CD4-positive, alpha-beta T cell treated with Interleukin-6 for 4 hours (primary cell): ENCODE measurements around the gene TNPO3.
"Not testable (repeated sequence)": the region's sequence is repeated elsewhere in the genome, so short reads cannot be mapped to it uniquely, and the experiment has no call there.

Experiments used
- DNase-seq: peaks from one replicate; pipeline ENCODE4 v3.0.0-alpha.2; 2020; ENCODE audit warnings: mixed read lengths

TNPO3 gene

DNA sequence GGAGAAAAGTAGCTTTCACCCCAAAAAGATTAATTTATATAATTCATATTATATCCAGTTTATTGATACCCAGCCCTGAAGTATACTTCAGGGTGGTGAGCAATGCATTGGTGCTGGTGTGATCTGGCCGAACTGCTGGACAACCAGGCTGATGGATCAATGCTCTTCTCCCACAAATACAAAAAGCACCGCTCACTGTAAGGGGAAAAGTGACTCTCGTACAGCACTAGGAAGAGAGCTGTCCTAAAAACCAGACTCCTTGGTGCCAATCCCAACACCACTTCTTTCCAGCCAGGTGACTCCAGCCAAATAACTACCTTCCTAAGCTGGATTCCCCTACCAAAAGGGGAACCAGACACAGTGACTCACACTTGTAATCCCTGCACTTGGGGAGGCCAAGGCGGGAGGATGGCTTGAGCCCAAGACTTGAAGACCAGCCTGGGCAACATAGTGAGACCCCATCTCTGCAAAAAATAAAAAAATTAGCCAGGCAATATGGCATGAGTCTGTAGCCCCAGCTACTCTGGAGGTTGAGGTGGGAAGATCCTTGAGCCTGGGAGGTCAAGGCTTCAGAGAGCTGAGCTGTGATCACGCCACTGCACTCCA lies 13.1 kb upstream of the TNPO3 start:
- no peak for DNase-seq

DNA sequence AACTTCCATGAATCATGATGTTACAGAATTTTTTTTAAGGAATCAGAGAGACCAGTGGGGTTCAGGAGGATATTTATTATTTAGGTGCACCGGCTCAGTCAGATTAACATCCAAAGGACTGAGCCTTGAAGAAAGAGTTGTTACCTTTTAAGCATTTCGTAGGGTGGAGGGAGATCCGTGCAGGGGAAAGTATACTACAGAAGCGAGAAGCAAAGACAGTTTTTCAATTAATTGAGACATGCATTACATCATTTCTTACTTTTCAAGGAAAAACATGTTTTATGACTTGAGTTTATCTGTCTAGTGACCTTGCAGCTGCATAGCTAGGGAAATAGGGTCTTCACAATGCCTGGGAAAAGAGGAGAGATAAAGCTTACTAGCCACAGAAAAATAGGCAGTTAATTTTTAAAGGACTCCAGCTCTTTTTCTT lies 12.2 kb upstream of the TNPO3 start:
- DNase-seq = not testable (repeated sequence)

DNA sequence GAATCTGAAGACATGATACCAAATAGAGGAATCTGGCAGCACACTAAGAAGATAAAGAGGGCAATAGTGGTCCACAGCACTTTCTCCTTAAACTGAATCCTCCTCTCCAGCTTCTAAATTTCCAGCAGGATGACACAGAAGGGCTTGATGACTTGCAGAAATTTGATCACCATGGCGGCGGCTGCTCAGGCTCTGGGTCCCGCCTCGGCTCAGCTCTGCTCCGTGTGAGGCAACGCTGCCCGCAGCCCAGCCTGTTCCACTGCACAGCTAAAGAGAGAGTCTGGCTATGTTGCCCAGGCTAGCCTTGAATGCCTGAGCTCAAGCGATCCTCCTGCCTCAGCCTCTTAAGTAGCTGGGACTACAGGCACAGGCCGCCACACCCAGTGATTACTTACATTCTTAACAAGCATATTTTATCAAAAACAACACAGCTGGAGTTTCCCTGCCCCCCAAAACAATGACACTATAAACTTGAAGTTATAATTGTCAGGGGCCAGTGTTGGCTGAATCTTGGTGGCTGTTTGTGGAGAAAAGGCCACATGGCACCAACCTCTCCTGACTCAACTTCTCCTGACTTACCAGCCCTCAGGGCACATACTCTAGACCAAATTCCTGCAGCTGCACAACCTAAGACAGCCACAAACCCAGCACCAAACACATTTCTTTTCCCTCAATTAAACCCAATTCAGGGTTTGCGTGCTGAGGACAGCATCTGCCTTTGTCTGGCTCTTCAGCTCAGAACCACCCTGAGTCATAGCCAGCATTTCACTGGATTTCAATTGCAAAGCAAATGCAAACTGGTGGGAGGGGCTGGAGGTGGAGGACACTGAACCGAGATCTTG lies 11.6 kb upstream of the TNPO3 start:
- DNase-seq = no peak

DNA sequence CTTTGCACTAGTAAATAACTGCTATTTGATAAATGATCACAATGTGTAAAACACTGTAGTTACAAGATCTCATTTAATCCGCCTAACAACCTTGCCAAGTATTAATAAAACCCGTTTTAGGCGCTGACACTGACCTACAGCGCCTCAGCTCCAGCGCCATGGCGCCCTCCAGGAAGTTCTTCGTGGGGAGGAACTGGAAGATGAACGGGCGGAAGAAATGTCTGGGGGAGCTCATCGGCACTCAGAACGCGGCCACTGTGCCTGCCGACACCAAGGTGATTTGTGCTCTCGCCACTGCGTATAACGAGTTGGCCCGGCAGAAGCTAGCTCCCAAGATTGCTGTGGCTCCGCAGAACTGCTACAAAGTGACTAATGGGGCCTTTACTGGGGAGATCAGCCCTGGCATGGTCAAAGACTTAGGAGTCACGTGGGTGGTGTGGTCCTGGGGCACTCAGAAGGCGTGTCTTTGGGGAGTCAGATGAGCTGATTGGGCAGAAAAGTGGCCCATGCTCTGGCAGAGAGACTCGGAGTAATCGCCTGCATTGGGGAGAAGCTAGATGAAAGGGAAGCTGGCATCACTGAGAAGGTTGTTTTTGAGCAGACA lies 1.1 kb upstream of the TNPO3 start:
- DNase-seq = no peak

DNA sequence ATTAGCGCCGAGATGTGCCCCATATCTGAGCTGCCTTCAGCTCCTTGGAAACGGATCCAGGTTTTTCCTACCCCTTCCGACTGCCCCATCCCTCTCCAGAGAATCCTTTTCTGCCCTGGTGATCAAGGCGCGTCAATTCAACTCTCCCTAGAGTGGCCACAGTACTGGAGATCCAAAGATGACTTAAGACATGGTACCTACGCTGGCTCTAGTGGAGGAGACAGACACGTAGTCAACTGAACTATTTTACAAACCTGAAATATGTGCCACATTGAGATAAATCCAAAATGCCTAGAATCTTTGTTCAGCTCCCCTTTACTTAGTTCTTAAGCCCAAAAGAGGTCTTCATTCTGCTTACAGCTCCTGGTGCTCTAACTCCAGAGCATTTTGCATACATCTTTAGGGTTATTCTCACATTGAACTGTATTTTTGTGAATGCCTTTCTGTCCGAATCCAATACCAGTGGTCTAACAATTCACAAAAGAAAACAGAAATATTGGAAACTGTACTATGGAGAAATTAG lies 444 bp upstream of the TNPO3 start:
- no peak for DNase-seq

DNA sequence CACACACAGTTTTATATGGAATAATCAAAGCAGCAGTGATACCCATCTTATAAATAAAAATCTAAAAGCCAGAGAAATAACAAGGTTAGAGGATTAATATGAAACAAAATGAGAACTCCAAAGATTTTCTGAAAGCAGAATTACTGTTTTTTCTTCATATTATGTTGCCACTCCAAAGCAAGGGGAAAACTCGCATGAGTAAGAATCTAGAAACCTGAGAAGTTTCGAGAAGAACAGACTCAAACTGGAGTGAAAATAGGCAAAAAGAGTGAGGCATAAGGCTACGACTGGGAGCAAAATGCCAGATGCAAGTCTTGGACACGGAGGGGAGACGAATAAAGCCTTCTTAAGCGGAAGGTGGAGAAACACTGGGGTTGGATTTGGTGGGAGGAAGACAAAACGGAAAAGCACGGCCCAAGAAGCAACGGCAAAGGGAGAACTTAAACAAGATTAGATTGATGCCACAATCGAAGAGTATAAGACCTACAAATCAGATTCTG lies 923 bp downstream of the TNPO3 start:
- no peak for DNase-seq

DNA sequence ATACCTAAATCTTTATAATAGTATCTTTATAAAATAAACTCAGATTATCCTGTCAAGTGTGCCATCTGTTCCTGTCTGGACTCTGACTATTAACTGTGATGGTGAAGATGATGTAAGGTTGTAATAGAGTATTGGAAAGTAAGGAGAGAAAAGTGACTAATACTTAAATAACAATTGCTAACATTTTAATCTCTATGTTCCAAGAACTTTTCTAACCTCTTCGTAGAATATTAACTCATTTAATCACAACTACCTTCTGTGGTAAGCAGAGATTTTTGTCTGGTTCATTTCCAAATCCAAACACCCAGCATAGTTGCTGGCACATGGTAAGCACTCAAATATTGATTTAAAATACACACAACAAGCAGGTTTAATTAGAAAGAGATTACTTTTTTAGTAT lies 2.5 kb downstream of the TNPO3 start:
- no peak for DNase-seq

DNA sequence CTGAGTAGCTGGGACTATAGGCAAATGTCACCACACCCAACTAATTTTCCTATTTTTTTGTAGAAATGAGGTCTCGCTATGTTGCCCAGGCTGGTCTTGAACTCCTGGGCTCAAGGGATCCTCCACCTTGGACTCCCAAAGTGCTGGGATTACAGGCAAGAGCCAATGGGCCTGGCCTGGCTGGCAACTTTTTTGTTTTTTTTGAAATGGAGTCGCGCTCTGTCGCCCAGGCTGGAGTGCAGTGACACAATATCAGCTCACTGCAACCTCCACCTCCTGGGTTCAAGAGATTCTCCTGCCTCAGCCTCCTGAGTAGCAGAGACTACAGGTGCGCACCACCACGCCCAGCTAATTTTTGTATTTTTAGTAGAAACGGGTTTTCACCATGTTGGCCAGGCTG lies 3.5 kb downstream of the TNPO3 start:
- not testable (repeated sequence) for DNase-seq

DNA sequence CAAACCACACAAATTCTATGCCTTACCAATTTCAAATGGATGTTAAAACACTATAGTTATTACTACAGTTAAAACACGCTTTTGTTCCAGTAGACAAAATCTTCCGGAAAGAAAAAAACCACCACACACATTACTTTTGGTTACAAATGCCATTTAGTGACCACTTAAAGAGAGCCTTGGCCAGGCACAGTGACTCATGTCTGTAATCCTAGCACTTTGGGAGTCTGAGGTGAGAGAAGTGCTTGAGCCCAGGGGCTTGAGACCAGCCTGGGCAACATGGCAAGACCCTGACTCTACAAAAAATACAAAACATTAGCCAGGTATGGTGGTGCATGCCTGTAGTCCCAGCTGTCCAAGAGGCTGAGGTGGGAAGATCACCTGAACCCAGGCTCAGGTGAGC lies 7.2 kb downstream of the TNPO3 start:
- DNase-seq = no peak

DNA sequence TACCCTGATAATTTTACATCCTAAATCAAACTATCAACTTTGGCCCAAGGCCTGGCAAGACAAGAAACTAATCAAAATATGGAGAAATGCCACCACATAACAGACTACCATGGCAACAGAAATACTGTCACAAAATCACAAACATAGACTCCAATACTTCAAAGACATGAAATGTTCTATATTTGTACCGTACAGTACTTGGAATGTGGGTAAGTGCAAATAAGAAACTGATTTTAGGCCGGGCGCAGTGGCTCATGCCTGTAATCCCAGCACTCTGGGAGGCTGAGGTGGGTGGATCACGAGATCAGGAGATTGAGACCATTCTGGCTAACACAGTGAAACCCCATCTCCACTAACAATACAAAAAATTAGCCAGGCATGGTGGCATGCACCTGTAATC lies 9.2 kb downstream of the TNPO3 start:
- no peak for DNase-seq

DNA sequence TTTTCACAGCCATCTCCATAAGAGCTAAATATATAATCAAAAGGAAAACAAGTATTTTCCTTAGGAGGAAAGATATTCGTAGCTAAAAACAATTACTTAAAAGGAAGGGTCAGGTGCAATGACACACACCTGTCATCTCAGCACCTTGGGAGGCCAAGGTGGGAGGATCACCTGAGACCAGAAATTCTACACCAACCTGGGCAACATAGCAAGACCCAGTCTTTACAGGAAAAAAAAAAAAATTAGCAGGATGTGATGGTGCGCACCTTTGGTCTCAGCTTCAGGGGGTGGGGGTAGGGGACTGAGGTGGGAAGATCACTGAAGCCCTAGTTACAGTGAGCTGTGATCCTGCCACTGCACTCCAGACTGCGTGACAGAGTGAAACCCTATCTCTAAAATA lies 11.9 kb downstream of the TNPO3 start:
- no peak for DNase-seq

DNA sequence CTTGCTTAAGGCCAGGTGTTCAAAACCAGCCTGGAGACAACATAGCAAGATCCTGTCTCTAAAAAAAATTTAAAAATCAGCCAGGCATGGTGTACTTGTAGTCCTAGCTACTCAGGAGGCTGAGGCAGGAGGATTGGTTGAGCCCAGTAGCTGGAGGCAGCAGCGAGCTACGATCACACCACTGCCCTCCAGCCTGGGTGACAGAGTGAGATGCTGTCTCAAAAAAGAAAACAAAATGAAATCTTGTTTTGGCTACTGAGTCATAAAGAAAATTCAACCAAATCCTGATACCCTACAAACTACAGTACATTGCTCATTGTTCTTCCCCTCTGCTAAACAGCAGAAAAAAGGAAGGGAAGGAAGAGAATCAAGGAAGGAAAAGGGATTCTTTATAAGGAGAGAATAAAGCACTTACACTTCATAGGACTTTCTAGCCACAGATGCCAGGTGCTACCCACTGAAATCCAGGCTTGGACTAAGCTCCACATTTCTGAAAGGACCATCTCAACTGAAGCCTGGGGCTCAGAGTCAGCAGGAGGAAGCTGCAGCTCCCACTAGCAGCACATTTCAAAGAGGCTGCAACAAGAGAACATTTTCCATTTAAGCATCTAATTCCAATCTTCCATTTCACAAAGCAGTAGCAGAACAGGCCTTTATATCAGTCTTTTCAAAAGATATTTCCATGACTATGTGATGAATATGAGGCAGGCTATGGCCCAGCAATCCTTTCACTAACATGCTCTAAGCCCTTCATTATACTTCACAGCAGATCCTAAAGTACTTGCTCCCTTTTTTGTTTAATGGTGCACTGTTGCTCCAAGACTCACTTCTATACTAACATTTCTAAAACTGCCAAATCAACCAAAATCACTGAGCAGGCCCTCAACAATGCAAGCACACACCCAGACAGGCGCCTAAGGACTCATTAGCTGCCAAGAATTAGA lies 13.5 kb downstream of the TNPO3 start:
- DNase-seq = no peak

DNA sequence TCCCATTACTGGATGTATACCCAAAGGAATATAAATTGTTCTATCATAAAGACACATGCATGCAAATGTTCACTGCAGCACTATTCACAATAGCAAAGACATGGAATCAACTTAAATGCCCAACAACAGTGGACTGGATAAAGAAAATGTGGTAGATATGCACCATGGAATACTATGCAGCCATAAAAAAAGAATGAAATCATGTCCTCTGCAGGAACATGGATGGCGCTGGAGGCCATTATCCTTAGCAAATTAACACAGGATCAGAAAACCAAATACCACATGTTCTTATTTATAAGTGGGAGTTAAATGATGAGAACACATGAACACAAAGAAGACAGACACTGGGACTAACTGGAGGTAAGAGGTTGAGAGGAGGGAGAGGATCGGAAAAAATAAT lies 16.4 kb downstream of the TNPO3 start:
- not testable (repeated sequence) for DNase-seq

DNA sequence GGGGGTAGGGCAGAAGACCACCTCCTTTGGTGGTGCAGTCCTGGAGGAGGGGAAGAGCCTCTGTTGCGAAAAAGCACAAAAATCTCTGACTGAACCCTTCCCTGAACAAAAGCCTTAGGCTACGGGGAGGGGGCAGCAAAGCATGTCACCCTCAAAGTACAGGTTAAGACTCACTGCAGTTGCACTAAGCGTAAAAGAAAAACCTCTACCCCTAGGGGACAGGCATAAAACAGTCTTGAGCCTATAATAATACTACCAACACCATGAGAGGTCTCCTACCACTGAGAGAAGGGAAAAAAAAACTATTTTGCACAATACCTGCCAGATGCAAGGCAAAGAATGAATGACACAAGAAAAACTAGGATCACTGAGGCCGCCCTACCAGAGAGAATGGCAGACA lies 17.3 kb downstream of the TNPO3 start:
- DNase-seq = no peak

DNA sequence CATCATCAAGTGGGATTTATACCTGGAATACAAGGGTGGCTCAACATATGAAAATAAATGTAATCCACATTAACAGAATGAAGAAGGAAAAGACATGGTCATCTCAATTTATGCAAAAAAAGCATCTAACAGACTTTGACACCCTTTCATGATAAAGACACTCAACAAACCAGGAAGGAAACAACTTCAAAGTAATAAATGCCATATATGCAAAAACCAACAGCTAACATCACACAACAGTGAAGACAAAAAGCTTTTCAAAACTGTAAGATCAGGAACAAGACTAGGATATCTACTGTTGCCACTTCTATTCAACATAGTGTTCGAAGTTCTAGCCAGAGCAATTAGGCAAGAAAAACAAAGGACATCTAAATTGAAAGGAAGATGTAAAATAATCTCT lies 22.9 kb downstream of the TNPO3 start:
- no peak for DNase-seq

DNA sequence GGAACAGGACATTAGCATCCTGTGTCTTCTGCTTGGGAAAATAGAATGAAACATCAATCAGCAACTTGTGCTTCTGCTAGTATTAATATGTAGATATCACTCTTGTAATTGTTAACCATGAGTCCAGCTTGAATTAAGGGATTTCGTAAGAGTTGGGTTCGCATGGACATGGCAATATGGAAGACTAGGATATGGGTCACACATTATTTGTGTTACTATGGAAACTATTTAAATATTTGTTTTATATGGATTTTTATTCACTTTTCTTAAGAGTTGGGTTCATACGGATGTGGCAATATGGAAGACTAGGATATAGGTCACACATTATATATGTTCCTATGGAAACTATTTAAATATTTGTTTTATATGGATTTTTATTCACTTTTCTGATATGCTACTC lies 24.5 kb downstream of the TNPO3 start:
- DNase-seq = no peak

DNA sequence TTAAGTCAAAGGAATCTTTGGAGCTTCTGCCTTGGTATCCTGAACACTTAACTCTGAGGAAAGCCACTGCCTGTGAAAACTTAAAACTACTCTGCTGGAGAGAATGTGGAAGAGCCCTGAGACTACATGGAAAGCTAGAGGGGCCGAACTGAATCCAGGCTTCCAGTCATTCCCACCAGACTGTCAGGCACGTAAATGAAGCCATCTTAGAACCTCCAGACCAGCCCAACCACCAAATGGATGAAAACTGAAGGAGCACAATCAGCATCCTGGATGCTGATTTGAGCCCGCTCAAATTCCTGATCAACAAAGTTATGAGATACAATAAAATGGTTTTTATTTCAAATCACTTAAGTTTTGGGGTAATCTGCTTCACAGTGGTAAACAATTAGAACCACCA lies 30.8 kb downstream of the TNPO3 start:
- DNase-seq = no peak

DNA sequence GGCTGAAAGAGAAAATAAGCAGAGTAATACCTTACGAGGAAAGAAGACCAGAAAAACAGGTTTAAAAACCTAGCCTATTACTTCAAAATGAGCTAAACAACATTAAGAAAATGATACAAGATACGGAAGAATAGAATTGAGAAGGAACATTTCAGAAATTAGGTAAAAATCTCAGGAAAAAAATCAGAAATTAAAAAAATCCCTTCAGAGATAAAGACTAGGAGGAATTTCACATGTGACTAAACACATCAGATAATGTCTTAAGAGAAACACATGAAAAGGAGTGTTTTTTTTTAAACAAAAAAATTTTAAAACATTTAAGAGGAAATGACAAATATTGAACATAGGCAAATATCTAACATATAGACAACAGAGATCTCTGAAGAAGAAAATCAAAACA lies 33.3 kb downstream of the TNPO3 start:
- no peak for DNase-seq

DNA sequence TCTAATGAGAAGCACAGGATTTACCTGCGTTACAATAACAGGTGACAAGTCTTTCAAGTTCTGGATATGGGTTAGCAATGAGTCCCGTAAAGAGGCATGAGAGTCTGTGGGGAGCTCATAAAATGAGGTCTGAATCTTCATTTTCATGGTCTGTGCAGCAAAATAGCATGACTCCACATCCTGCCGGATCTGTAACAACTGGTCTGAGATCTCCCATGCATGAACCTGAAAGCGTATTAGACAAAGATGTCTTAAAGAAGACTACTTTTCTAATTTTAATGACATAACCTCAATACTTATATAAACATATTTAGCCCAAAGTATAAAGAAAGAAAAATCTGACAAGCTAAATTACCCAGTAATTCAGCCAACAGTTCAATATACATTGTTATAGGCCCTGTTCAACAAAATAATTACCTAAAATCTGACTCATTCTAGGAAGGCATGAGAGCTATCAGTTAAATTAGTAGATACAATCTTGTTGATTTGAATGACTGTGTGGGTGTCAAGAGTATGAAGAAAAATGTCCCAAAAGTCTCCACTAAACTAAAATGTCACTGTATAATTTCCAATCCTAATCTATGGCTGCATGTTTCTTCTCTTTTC lies 36.9 kb downstream of the TNPO3 start:
- DNase-seq = no peak

DNA sequence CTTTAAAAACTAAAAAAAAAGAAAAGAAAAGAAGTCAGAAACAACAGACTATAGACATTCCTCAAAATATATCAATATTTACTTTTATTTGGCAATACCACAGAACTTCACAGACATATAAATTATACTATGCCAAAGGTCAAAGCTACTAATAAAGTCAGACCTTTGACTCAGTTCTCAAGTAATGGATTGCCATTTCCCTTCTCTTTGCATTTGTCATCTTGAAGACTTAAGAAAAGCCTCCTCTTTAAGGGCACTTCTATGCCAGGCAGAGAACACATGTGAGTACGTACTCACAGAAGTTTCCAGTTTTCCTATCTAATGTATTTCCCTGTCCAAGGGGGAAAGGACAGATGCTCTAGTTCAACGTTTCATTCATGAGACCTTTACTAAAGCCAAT lies 37.6 kb downstream of the TNPO3 start:
- no peak for DNase-seq

DNA sequence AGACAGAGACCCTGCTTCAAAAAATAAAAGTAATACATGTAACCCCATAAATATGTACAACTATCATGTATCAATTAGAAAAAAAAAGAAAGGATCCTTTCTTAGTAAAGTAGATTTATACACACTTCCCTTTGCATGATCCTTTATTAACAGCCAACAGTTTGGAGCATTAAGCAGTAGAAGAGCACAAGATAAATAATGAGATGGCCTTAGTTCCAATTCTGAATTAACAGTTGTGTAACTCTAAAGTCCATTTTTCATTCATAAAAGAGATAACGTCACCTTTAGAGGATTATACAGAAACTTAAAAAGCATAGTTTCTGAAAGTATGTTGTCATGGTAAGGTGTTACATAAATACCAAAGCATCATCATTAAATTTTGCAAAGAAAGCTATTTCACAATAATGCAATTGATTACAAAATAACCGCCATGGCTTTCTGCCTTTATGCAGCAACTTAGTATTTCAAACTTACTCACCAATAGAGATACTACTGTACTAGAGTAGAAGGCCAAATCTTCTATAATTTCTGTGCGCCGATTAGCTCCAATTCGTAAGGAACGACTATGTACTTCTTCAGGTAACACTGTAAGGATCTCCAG lies 40.3 kb downstream of the TNPO3 start:
- DNase-seq = no peak
